H1 (cell line): ENCODE results near the gene SORCS3. TPM values are rescaled to one million over a fixed set of nuclear protein-coding genes. Genes with fewer than 3 reads are reported as not detected.

ENCODE experiments used
- CBX8 ChIP-seq: fragments of 300-800, 300-1000 bp; sonication (generic); IDR thresholded peaks from 2 replicates; pipeline ENCODE4 v1.7.1; 2016; ENCODE audit warnings: low read depth, low read length, borderline replicate concordance
- POU5F1 ChIP-seq: IDR thresholded peaks from 2 replicates; pipeline ENCODE4 v1.6.1; 2011; ENCODE audit warnings: low read depth, mild to moderate bottlenecking, low read length, moderate library complexity
- RBBP5 ChIP-seq: IDR thresholded peaks from 2 replicates; pipeline ENCODE4 v1.7.1; 2012; ENCODE audit warnings: low read depth, mild to moderate bottlenecking, inconsistent platforms, low read length, moderate library complexity, borderline replicate concordance
- SP1 ChIP-seq: IDR thresholded peaks from 2 replicates; pipeline ENCODE4 v1.6.1; 2011; ENCODE audit warnings: low read depth, low read length
- SUZ12 ChIP-seq: fragments of 200-600 bp; sonication (generic); IDR thresholded peaks from 2 replicates; pipeline ENCODE4 v1.6.1; 2012; ENCODE audit warnings: mild to moderate bottlenecking, inconsistent platforms, low read length, moderate library complexity, mixed read lengths
- TCF12 ChIP-seq: IDR thresholded peaks from 2 replicates; pipeline ENCODE4 v1.6.1; 2011; ENCODE audit warnings: low read depth, mild to moderate bottlenecking, low read length
- ZNF274 ChIP-seq: IDR thresholded peaks from 2 replicates; pipeline ENCODE4 v1.7.0; 2012; ENCODE audit warnings: low read length, borderline replicate concordance; ENCODE audit errors: extremely low read depth
- polyA plus RNA-seq, 7 experiments: library from polyadenylated mRNA; depleted of rRNA in 3 of 7; stranded (reverse) in 5 of 7; unstranded in 2 of 7; fragments of >200 nt in 5 of 7; fragments of 200-250 nt in 2 of 7; gene quantifications; 1 replicate in 5 of 7; 2 replicates in 1 of 7; 4 replicates in 1 of 7; pipeline versions ENCODE4 v1.2.1 to v1.2.3, GENCODE V29; 2011 to 2013; ENCODE audit warnings: missing spikeins in 2 of 7, mixed read lengths in 2 of 7
- total RNA-seq: library from RNA; stranded (reverse); fragmentation: NEBNext Ultra II Directional; extraction: Animal tissue kit (Norgen Biotek cat#: 25700); gene quantifications from 2 replicates; pipeline ENCODE4 v1.2.1, GENCODE V29; 2021

SORCS3 gene
- total and polyA plus RNA-seq, 2 of the 8 experiments (the other 6 are each of a cell fraction or from before 2014, with no cell fraction given) = 0.26 to 0.88 TPM

- TF ChIP-seq RBBP5 (no peak), SUZ12 (no peak), POU5F1 (no peak), CBX8 (no peak), SP1 (no peak), ZNF274 (no peak), TCF12 (no peak)
These were observed 15.9 kb downstream of the SORCS3 start (continued) for GRCh38 chr10:104657036-104657435.
